HG03469 (cell line): ENCODE measurements around the gene SLC9C2.
"Not testable (repeated sequence)": the region's sequence is repeated elsewhere in the genome, so short reads cannot be mapped to it uniquely, and the experiment has no call there.

Source experiments
- ATAC-seq: cut with Tn5 transposase; IDR thresholded peaks from one replicate; pipeline ENCODE4 v1.9.1; 2021; ENCODE audit warnings: mild to moderate bottlenecking, moderate library complexity, moderate number of reproducible peaks; ENCODE audit not compliant: unreplicated experiment

SLC9C2 gene

GRCh38 chr1:173462666-173463065 is 140.2 kb downstream of the SLC9C2 start:
- not testable (repeated sequence) for ATAC-seq

DNA sequence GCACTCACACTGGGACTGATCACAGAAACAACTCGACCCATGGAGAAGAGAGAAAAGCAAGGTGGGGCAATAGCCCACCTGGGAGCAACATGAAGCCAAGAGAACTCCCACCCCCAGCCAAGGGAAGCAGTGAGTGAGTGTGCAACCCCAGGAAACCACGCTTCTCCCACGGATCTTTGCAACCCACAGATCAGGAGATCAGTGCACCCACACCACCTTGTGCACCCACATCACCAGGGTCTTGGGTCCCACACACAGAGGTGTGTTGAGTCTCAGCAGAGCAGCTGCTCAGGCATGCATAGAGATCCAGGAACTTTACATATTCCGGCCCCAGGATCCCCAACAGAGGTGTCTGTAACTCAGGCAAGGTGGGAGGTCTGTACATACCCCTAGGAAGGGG is 143.0 kb downstream of the SLC9C2 start:
- no peak for ATAC-seq

- ATAC-seq = no peak
These were observed 147.8 kb downstream of the SLC9C2 start for GRCh38 chr1:173454966-173455524.

GRCh38 chr1:173453982-173454381 is 148.9 kb downstream of the SLC9C2 start:
- no peak for ATAC-seq

DNA sequence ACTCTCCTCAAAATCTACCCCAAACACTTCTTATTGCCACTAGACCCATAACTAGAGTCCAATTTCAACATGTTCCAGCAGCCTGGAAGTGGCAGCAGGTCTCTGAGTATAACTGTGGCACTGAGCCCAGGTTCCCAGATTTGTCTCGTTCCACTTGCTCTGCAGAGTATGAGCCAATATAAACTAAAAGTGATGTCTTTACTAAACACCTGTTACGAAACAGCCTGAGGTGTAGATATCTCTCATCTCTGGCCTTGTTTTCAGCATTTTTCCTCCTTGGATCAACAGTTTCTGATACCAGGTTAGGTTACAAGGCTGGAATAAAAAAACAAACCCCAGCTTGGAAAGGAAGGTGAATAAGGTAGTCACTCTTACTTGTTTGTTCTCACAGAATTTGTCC is 150.9 kb downstream of the SLC9C2 start:
- ATAC-seq = no peak
